Activated CD4-positive, CD25-positive, alpha-beta regulatory T cell treated with anti-CD3 and anti-CD28 coated beads, Interleukin-2, amount 50 U/mL, for 72 hours (primary cell): Measurements from ENCODE around the gene GNAI2.
"Not testable (repeated sequence)": the region's sequence is repeated elsewhere in the genome, so short reads cannot be mapped to it uniquely, and the experiment has no call there.

ENCODE experiments used
- DNase-seq: peaks from one replicate; pipeline ENCODE4 v3.0.0; 2021

Gene GNAI2

DNA sequence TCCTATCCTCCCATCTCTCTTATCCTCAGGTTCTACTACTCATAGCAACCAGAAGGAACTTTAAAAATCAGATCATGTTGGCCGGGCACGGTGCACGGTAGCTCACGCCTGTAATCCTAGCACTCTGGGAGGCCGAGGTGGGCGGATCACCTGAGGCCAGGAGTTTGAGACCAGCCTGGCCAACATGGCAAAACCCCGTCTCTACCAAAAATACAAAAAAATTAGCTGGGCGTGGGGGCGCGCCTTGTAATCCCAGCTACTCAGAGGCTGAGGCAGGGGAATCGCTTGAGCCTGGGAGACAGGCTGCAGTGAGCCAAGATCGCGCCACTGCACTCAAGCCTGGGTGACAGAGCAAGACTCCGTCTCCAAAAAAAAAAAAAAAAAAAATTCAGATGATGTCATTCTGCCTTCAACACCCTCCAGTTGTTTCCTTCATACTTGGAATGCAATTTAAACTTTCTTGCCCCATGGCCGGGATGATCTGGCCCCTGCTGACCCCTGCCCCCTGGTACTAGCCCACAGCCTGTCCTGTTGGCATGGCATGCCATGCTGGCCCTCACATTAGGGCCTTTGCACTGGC is 7.7 kb upstream of the GNAI2 start:
- not testable (repeated sequence) for DNase-seq

DNA sequence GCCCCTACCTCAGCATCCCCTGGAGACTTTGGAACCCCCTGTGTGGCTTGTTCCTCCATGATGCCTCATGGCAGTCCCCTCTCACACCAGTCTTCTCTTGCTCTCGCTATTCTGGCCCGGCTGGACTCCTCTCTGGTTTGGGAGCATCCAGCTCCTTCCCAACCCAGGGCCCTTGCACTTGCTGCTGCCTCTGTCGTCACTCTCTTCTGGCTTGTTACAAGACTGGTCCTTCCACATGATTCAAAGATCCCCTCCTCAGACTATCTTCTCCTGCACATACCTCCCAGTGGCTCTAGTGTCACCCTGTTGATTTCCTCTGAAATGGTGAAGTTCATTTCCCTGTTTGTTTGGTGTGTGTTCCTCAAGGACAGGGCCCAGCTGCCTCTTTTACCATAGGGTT is 6.5 kb upstream of the GNAI2 start:
- no peak for DNase-seq

- no peak for DNase-seq
These were observed 5.8 kb upstream of the GNAI2 start for GRCh38 chr3:50230104-50230793.

- no peak for DNase-seq
These were observed 5.2 kb upstream of the GNAI2 start for GRCh38 chr3:50230794-50231125.

DNA sequence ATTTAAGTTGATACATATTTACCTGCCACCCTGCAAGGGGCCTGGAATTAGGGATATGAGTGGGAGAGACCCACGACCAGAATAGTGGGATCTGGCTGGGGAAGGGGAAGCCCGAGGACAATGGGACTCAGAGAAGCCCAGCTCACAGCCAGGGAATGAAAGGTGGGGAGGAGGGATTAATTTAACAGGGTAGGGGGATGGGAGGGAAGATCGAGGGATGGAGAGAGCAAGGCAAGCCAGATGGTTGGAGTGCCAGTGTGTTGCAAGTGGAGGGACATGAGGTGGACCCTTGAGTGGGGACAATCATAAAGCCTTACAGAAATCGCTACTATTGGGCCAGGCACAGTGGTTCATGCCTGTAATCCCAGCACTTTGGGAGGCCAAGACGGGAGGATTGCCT is 4.4 kb upstream of the GNAI2 start:
- no peak for DNase-seq

GRCh38 chr3:50232303-50232702 is 3.7 kb upstream of the GNAI2 start:
- no peak for DNase-seq

- no peak for DNase-seq
These were observed 2.8 kb upstream of the GNAI2 start for GRCh38 chr3:50233176-50233575.

DNA sequence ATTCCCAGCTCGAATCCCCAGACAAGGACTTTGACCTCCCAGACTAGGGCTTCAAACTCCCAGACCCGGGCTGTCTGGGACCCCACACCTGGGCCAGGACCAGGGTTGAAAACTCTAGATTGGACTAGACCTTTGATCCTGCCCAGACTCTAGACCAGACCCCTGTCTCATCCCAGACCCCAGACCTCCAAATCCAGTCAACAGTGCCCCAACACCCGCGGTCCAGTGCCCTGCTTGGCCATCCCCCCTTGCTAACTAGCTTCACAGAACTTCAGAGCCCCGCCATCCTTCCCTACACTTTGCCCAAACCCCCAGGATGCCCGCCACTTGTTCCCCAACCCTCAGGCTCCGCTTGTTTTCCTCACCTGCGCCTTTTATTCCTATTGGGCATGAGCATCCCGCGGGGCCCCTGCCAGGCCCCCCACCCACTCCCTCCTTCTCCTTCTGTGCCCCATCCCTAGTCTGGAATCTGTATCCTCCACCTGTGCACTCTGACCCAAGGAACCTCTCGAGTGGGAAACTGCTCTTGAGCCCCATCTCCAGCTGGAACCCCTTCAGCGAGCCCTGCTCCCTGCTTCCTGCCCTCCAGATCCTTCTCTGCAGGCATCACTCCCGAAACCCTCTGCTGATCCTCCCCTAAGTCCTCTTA is 604 bp downstream of the GNAI2 start:
- no peak for DNase-seq

GRCh38 chr3:50237133-50237651 is 1.2 kb downstream of the GNAI2 start:
- DNase-seq: peak; percentile 45

DNA sequence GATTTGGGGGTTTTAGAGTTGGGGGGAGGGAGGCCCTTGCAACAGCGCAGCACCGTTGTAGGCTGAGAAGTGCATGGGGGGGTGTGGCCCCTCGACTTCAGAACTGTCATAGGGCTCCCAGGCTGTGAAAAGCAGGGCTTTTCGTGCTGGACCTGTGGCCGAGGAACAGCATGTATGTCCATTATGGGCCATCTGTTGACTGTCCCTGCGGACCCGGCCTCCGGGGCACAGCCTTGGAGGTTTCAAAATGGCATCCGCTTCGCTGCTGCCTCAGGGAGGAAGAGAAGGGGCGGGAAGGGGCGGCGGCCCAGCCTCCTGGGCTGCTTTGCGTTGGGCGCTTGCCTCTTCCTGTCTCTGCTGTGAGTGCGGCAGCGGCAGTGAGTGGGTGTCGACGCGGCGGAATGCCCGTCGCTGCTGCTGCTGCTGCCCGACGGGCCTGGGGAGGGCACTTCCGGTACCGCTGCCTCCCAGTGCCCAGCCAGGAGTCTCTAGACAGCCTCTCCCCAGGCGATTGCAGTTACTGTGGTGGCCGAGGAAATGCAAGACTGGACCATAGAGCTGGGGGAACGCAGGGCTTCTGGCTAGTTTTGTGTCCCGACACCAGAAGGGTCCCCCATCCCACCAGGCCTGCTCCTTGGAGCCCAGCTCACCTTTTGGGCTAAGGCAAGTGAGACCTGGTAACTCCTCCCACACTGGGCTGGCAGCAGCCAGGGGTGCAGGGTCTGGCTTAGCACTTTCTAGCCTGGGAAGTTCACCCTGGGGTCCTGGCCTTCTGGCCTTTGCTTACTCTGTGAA is 1.9 kb downstream of the GNAI2 start:
- peak; percentile 84 for DNase-seq

- no peak for DNase-seq
These were observed 2.6 kb downstream of the GNAI2 start for GRCh38 chr3:50238549-50239026.

- DNase-seq: no peak
These were observed 3.6 kb downstream of the GNAI2 start for GRCh38 chr3:50239649-50240048.

- DNase-seq: no peak
These were observed 5.2 kb downstream of the GNAI2 start for GRCh38 chr3:50241163-50241562.

- DNase-seq: no peak
These were observed 5.8 kb downstream of the GNAI2 start for GRCh38 chr3:50241713-50242380.

GRCh38 chr3:50242381-50242770 is 6.4 kb downstream of the GNAI2 start:
- DNase-seq: no peak

- DNase-seq: no peak
These were observed 7.0 kb downstream of the GNAI2 start for GRCh38 chr3:50242851-50243542.

DNA sequence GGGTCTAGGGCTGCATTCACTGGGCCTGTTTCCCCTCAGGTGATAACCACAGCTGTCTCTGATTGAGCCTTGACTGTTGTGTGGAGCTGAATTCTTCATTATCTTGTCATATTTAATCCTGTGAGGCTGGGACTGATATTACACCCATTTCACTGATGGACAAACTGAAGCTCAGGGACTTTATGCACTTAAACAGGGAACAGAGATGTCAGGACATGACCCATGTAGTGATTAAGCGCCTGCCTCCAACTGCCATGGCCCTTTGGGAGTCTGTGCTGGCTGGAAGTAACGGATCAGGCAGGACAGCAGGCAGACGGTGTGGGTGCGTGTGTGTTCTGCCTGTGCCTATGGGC is 7.5 kb downstream of the GNAI2 start:
- DNase-seq: no peak

- DNase-seq: not testable (repeated sequence)
These were observed 8.8 kb downstream of the GNAI2 start for GRCh38 chr3:50244813-50245212.

- no peak for DNase-seq
These were observed 9.3 kb downstream of the GNAI2 start for GRCh38 chr3:50245251-50245745.

- peak; percentile 97 for DNase-seq
These were observed 10.0 kb downstream of the GNAI2 start for GRCh38 chr3:50245831-50246516.

GRCh38 chr3:50246517-50246954 is 10.5 kb downstream of the GNAI2 start:
- peak; percentile 74 for DNase-seq
